Endodermal cell (in vitro differentiated cells): Measurements from ENCODE around the gene FAM20A. TPM values are rescaled to one million over a fixed set of nuclear protein-coding genes. Genes with fewer than 3 reads are reported as not detected.

Source experiments
- DNase-seq: peaks from one replicate; pipeline ENCODE4 v3.0.0-alpha.2; 2017
- H3K27ac ChIP-seq: 2 replicates; pipeline ENCODE4 v1.5.1; 2013; ENCODE audit warnings: mild to moderate bottlenecking, low read depth, low read length, moderate library complexity
- H3K27me3 ChIP-seq: 2 replicates; pipeline ENCODE4 v1.6.1; 2013; ENCODE audit warnings: mild to moderate bottlenecking, low read length, moderate library complexity; ENCODE audit not compliant: insufficient read depth, control insufficient read depth, poor library complexity, severe bottlenecking
- H3K36me3 ChIP-seq: 2 replicates; pipeline ENCODE4 v1.7.0; 2013; ENCODE audit warnings: mild to moderate bottlenecking, low read length, moderate library complexity; ENCODE audit not compliant: control insufficient read depth, insufficient read depth
- H3K4me1 ChIP-seq: one replicate; pipeline ENCODE4 v1.7.0; 2013; ENCODE audit warnings: low read length; ENCODE audit not compliant: control insufficient read depth, insufficient read depth
- H3K4me3 ChIP-seq: 2 replicates; pipeline ENCODE4 v1.5.1; 2013; ENCODE audit warnings: mild to moderate bottlenecking, low read length, moderate library complexity
- H3K9ac ChIP-seq: 2 replicates; pipeline ENCODE4 v1.6.1; 2013; ENCODE audit warnings: mild to moderate bottlenecking, low read length, moderate library complexity; ENCODE audit not compliant: poor library complexity, severe bottlenecking; ENCODE audit errors: extremely low read depth
- H3K9me3 ChIP-seq: 2 replicates; pipeline ENCODE4 v1.6.1; 2013; ENCODE audit warnings: mild to moderate bottlenecking, low read length, moderate library complexity; ENCODE audit not compliant: control insufficient read depth
- H3K27ac Mint-ChIP-seq: 2 replicates; pipeline ENCODE4 v1.8.0; 2020; ENCODE audit warnings: mixed read lengths
- H3K27me3 Mint-ChIP-seq: 2 replicates; pipeline ENCODE4 v1.8.0; 2021; ENCODE audit warnings: mild to moderate bottlenecking, mixed read lengths; ENCODE audit not compliant: insufficient read depth
- H3K36me3 Mint-ChIP-seq: 2 replicates; pipeline ENCODE4 v1.8.0; 2020; ENCODE audit warnings: low read depth, mixed read lengths
- H3K4me1 Mint-ChIP-seq: 2 replicates; pipeline ENCODE4 v1.8.0; 2020; ENCODE audit warnings: mixed read lengths
- H3K4me3 Mint-ChIP-seq: 2 replicates; pipeline ENCODE4 v1.8.0; 2020; ENCODE audit warnings: mild to moderate bottlenecking, moderate library complexity, mixed read lengths
- H3K9me3 Mint-ChIP-seq: 2 replicates; pipeline ENCODE4 v1.8.0; 2020; ENCODE audit warnings: mild to moderate bottlenecking, mixed read lengths
- WGBS, 2 experiments: methylation state at CpG; one replicate each; pipeline versions ENCODE4 v1.1.5 to v1.1.7; 2013; ENCODE audit warnings: missing lambda C conversion rate in 2 of 2, mixed read lengths in 1 of 2; ENCODE audit not compliant: insufficient coverage in 1 of 2, insufficient read length in 1 of 2; 5-methylcytosine and 5-hydroxymethylcytosine counted together
- total RNA-seq, 2 donors: library from RNA; stranded (reverse); fragmentation: NEBNext Ultra II Directional in 1 of 2; extraction: Animal tissue kit (Norgen Biotek cat#: 25700) in 1 of 2; gene quantifications; 2 replicates in 1 of 2; 3 replicates in 1 of 2; pipeline ENCODE4 v1.2.1, GENCODE V29; 2021
- TF ChIP-seq, protein P1 (sequence below): fragments of 200-600 bp; sonication (generic); conservative IDR thresholded peaks from 2 replicates; pipeline ENCODE4 v1.5.0; 2021; ENCODE audit warnings: antibody characterized with exemption, mild to moderate bottlenecking

The FAM20A gene
- total RNA-seq, 2 donors from 2014 or later = 58.7 to 74.3 TPM

DNA sequence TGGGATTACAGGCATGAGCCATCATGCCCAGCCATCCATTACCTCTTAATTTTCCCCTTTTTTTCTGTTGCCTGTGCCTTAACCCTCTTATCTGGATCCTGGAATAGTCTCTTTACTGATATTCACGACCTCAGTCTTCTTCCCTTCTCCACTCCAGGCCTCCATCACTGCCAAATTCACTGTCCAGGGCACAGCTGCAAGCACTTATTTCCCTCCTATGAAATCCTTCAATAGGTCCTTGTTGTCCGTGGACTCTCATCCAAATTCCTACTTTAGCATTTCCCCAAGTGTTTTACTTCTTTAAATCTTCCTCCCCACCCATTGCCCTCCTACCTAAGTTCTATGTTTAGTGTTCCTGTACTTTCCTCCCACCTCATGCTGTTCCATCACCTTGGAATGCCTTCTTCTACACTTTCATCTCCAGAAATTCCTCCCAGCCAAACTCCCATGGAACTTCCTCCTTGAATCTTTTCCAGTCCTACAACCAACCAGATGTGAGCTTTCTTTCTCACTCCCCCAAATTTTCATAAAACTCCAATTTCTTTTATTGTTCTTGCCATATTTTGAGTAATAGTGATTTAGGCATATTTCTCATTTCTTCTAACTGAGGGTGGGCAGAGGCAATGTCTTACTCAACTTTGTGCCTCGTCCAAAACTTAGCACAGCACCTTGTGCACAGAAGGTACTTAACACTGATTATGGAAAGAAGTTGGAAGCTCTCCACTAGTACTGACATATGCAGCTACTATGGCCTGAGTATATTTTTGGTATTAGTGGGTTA is 35.3 kb downstream of the FAM20A start:
- no peak overlapping the region for H3K27ac Mint-ChIP-seq
- TF ChIP-seq, protein P1, sequence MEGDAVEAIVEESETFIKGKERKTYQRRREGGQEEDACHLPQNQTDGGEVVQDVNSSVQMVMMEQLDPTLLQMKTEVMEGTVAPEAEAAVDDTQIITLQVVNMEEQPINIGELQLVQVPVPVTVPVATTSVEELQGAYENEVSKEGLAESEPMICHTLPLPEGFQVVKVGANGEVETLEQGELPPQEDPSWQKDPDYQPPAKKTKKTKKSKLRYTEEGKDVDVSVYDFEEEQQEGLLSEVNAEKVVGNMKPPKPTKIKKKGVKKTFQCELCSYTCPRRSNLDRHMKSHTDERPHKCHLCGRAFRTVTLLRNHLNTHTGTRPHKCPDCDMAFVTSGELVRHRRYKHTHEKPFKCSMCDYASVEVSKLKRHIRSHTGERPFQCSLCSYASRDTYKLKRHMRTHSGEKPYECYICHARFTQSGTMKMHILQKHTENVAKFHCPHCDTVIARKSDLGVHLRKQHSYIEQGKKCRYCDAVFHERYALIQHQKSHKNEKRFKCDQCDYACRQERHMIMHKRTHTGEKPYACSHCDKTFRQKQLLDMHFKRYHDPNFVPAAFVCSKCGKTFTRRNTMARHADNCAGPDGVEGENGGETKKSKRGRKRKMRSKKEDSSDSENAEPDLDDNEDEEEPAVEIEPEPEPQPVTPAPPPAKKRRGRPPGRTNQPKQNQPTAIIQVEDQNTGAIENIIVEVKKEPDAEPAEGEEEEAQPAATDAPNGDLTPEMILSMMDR = no peak
- WGBS, 2 experiments = 88 to 91% methylated on average over 2 to 3 of the region's 3 CpGs

DNA sequence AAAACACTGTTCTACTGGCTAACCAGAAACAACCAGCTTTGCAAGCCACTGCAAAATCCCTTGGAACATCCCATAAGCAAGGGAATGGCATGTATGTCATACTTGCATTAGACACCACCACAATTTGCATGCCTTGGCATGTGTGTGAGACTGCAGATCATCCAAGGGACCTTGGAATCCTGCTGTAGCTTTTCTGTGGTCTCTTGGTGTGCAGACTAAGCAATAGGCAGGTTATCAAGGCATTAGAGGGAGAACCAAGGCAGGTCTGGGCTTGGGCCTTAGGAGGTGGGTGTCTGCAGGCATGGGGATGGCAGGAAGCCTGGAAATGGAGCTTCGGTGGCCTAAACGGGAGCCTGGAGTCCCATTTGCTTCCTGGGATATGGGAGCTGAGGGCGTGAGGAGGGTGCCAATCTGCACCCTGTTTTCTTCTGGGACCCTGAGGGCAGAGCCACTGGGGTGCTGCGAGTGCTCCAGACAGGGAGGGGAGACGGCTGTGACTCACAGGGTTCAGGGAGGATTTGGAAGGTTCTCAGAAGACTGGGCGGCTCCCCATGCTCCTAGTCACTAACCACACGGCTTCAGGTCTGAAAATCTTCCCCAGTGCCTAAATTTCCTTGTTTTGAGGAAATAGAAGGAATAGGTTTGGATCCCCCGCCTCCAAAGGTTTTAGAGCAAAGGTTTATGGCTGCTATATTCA is 36.6 kb downstream of the FAM20A start:
- Histone ChIP-seq H3K4me1 (no peaks in the 10 kb centered on the region), H3K27me3 (no peaks in the 10 kb centered on the region), H3K27ac (no peak overlapping the region), H3K9ac (no peak overlapping the region), H3K9me3 (peaks cover 4% of the 10 kb centered on the region), H3K36me3 (peaks cover 23% of the 10 kb centered on the region), H3K4me3 (no peak overlapping the region)
- TF ChIP-seq, protein P1 = no peak
- peak overlapping the region; percentile 56 for H3K27ac Mint-ChIP-seq
- H3K9me3 Mint-ChIP-seq = peaks cover 4% of the 10 kb centered on the region
- H3K27me3 Mint-ChIP-seq = no peaks in the 10 kb centered on the region
- 80 to 93% methylated on average over 4 to 8 of the region's 8 CpGs for WGBS, 2 experiments
- DNase-seq = peak; percentile 17
- peaks cover 22% of the 10 kb centered on the region for H3K36me3 Mint-ChIP-seq
- no peaks in the 10 kb centered on the region for H3K4me1 Mint-ChIP-seq
- no peak overlapping the region for H3K4me3 Mint-ChIP-seq

More for the DNA sequence above, 35.3 kb downstream of the FAM20A start:
- H3K4me1 Mint-ChIP-seq = no peaks in the 10 kb centered on the region
- H3K9me3 Mint-ChIP-seq = peaks cover 4% of the 10 kb centered on the region
- Histone ChIP-seq H3K9ac (no peak overlapping the region), H3K27me3 (no peaks in the 10 kb centered on the region), H3K36me3 (peaks cover 31% of the 10 kb centered on the region), H3K27ac (no peak overlapping the region), H3K4me1 (no peaks in the 10 kb centered on the region), H3K4me3 (no peak overlapping the region), H3K9me3 (peaks cover 4% of the 10 kb centered on the region)
- DNase-seq = peak; percentile 18
- no peak overlapping the region for H3K4me3 Mint-ChIP-seq
- peaks cover 22% of the 10 kb centered on the region for H3K36me3 Mint-ChIP-seq
- no peaks in the 10 kb centered on the region for H3K27me3 Mint-ChIP-seq

DNA sequence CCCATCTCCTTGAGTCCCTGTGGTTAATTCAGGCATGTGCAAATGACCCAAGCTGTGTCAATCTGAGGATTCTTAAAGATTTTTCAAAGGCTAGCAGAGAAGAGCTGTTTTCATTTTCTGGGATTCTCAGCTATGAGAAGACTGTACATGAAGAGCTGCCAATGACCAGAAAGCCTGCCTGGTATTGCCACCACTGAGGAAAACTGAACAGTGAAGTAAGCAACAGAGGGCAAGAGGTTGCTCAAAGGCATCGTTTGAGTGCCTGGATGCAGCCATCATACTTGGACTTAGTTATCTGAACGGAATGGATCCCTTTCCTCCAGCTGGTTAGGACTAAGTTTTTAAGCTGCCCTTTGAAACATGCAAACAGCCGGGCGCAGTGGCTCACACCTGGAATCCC is 38.4 kb downstream of the FAM20A start:
- Mint-ChIP-seq H3K27me3 (no peaks in the 10 kb centered on the region), H3K4me3 (no peak overlapping the region), H3K27ac (no peak overlapping the region), H3K36me3 (peaks cover 29% of the 10 kb centered on the region), H3K9me3 (peaks cover 1% of the 10 kb centered on the region), H3K4me1 (no peaks in the 10 kb centered on the region)
- 97 to 100% methylated on average over 4 of the region's 4 CpGs for WGBS, 2 experiments
- Histone ChIP-seq H3K9me3 (no peaks in the 10 kb centered on the region), H3K27me3 (no peaks in the 10 kb centered on the region), H3K4me1 (no peaks in the 10 kb centered on the region), H3K27ac (no peak overlapping the region), H3K9ac (no peak overlapping the region), H3K36me3 (peaks cover 26% of the 10 kb centered on the region), H3K4me3 (no peak overlapping the region)
- TF ChIP-seq, protein P1 = no peak
- peak; percentile 31 for DNase-seq
